Gastroesophageal sphincter (tissue), 4 donors: Measurements from ENCODE around the gene IGBP1. TPM values are rescaled to one million over a fixed set of nuclear protein-coding genes. Genes with fewer than 3 reads are reported as not detected.
"Not testable (repeated sequence)": the region's sequence is repeated elsewhere in the genome, so short reads cannot be mapped to it uniquely, and the experiment has no call there.

Experiments used
- ATAC-seq: fragments of 150-250 bp; one replicate; pipeline ENCODE4 v1.9.1; 2016; ENCODE audit warnings: mild to moderate bottlenecking, moderate library complexity
- H3K27ac ChIP-seq, 4 donors: fragments of 200-600 bp; sonication (generic) in 3 of 4; 1 replicate in 3 of 4; 2 replicates in 1 of 4; pipeline ENCODE4 v1.5.1; 2016 to 2019
- H3K27me3 ChIP-seq: fragments of 200-600 bp; sonication (generic); one replicate; pipeline ENCODE4 v1.5.1; 2019
- H3K36me3 ChIP-seq, 2 donors: fragments of 200-600 bp; sonication (generic); one replicate each; pipeline ENCODE4 v1.5.1; 2019; ENCODE audit warnings: control low read depth in 1 of 2
- H3K4me1 ChIP-seq, 3 donors: fragments of 200-600 bp; sonication (generic); 1 replicate in 2 of 3; 2 replicates in 1 of 3; pipeline ENCODE4 v1.5.1; 2016 to 2019; ENCODE audit warnings: control low read depth in 2 of 3
- H3K4me3 ChIP-seq, 2 donors: fragments of 200-600 bp; sonication (generic); one replicate each; pipeline ENCODE4 v1.5.1; 2019; ENCODE audit warnings: mild to moderate bottlenecking in 1 of 2, moderate library complexity in 1 of 2
- H3K9me3 ChIP-seq, 3 donors: fragments of 200-600 bp; sonication (generic); one replicate each; pipeline ENCODE4 v1.5.1; 2017 to 2019; ENCODE audit warnings: control low read depth in 2 of 3
- CTCF ChIP-seq, 4 experiments: fragments of 200-600 bp in 2 of 4; fragments of 450-650 bp in 2 of 4; sonication (generic) in 1 of 4; IDR thresholded peaks; one replicate each; pipeline ENCODE4 v1.5.1; 2017 to 2019; ENCODE audit warnings: antibody characterized with exemption in 4 of 4, mild to moderate bottlenecking in 2 of 4, moderate library complexity in 2 of 4
- EP300 ChIP-seq: sonication (generic); formaldehyde crosslinking; IDR thresholded peaks from one replicate; pipeline ENCODE4 v1.6.1; 2017; ENCODE audit warnings: antibody characterized with exemption, mild to moderate bottlenecking
- POLR2A ChIP-seq, 2 donors: fragments of 450-650 bp; IDR thresholded peaks; one replicate each; pipeline ENCODE4 v1.6.1; 2017; ENCODE audit warnings: antibody characterized with exemption in 2 of 2, mild to moderate bottlenecking in 2 of 2, moderate library complexity in 1 of 2
- POLR2AphosphoS5 ChIP-seq: sonication (generic); formaldehyde crosslinking; IDR thresholded peaks from one replicate; pipeline ENCODE4 v1.6.1; 2017; ENCODE audit warnings: antibody characterized with exemption
- WGBS, 2 donors: methylation state at CpG; one replicate each; pipeline ENCODE4 v1.1.5; 2018; ENCODE audit warnings: low coverage in 1 of 2; 5-methylcytosine and 5-hydroxymethylcytosine counted together
- total RNA-seq, 4 donors: library from RNA; depleted of rRNA; stranded (reverse); fragments of >200 nt; gene quantifications; one replicate each; pipeline ENCODE4 v1.1.0, GENCODE V29; 2016

The IGBP1 gene
- total RNA-seq, 4 donors from 2014 or later = 46.6 to 74.0 (median 57.0) TPM

GRCh38 chrX:70117738-70118137, 15.5 kb upstream of the IGBP1 start:
- Histone ChIP-seq H3K9me3 (no peaks in the 10 kb centered on the region), H3K4me3 (no peak overlapping the region), H3K27me3 (no peaks in the 10 kb centered on the region), H3K4me1 (no peaks in the 10 kb centered on the region), H3K36me3 (no peaks in the 10 kb centered on the region), H3K27ac (no peak overlapping the region)
- no peak for ATAC-seq
- TF ChIP-seq EP300 (no peak), POLR2A (IDR thresholded peaks at IDR 0.05) (no peak), POLR2AphosphoS5 (no peak), CTCF (IDR thresholded peaks at IDR 0.05) (no peak)

GRCh38 chrX:70123014-70123413, 10.2 kb upstream of the IGBP1 start:
- not testable (repeated sequence) for H3K4me3 ChIP-seq, ATAC-seq, H3K9me3 ChIP-seq, H3K27me3 ChIP-seq, H3K4me1 ChIP-seq, H3K27ac ChIP-seq, H3K36me3 ChIP-seq
- no CpG with 5 or more reads among the region's 30 CpGs for WGBS, 2 donors

- Histone ChIP-seq H3K27me3 (no peaks in the 10 kb centered on the region), H3K9me3 (no peaks in the 10 kb centered on the region), H3K4me1 (no peaks in the 10 kb centered on the region), H3K36me3 (no peaks in the 10 kb centered on the region), H3K4me3 (no peak overlapping the region), H3K27ac (no peak overlapping the region)
- ATAC-seq = no peak
- TF ChIP-seq EP300 = no peak
- no peak for TF ChIP-seq POLR2AphosphoS5
- TF ChIP-seq CTCF (IDR thresholded peaks at IDR 0.05) = no peak
- TF ChIP-seq POLR2A (IDR thresholded peaks at IDR 0.05) = no peak
- WGBS, 2 donors = 70 to 72% methylated on average over 1 to 2 of the region's 2 CpGs
Measured at GRCh38 chrX:70124678-70125077, 8.6 kb upstream of the IGBP1 start.

- TF ChIP-seq POLR2AphosphoS5 (no peak), CTCF (IDR thresholded peaks at IDR 0.05) (no peak), EP300 (no peak), POLR2A (IDR thresholded peaks at IDR 0.05) (no peak)
- Histone ChIP-seq H3K9me3 (no peaks in the 10 kb centered on the region), H3K4me1 (peaks cover 0 to 5% (median 0%) of the 10 kb centered on the region in 3 donors), H3K4me3 (no peak overlapping the region), H3K27me3 (no peaks in the 10 kb centered on the region), H3K27ac (no peak overlapping the region), H3K36me3 (no peaks in the 10 kb centered on the region)
- ATAC-seq = no peak
- no CpG with 5 or more reads among the region's 9 CpGs for WGBS, 2 donors
Measured at GRCh38 chrX:70128071-70128470, 5.2 kb upstream of the IGBP1 start.

GRCh38 chrX:70129816-70130215, 3.4 kb upstream of the IGBP1 start:
- Histone ChIP-seq H3K9me3 (no peaks in the 10 kb centered on the region), H3K27me3 (no peaks in the 10 kb centered on the region), H3K4me3 (no peak overlapping the region), H3K4me1 (peaks cover 0 to 13% (median 0%) of the 10 kb centered on the region in 3 donors), H3K27ac (no peak overlapping the region), H3K36me3 (no peaks in the 10 kb centered on the region)
- TF ChIP-seq POLR2A (IDR thresholded peaks at IDR 0.05) = no peak
- TF ChIP-seq CTCF (IDR thresholded peaks at IDR 0.05) = no peak
- no peak for TF ChIP-seq EP300
- no peak for TF ChIP-seq POLR2AphosphoS5
- ATAC-seq = no peak
- WGBS, 2 donors = 20% methylated on average over 1 of the region's 1 CpG; no CpG with 5 or more reads in 1 of the 2 donors
